Tibial artery (tissue), 4 donors: ENCODE results near the gene MCOLN3.

Experiments used
- DNase-seq, 2 donors: peaks; one replicate each; pipeline ENCODE4 v3.0.0-alpha.2; 2019
- H3K27ac ChIP-seq, 2 donors: fragments of 200-600 bp; sonication (generic) in 1 of 2; 1 replicate in 1 of 2; 2 replicates in 1 of 2; pipeline ENCODE4 v1.5.1; 2018 to 2019; ENCODE audit warnings: mild to moderate bottlenecking in 1 of 2
- H3K27me3 ChIP-seq, 2 donors: fragments of 200-600 bp; sonication (generic) in 1 of 2; one replicate each; pipeline versions ENCODE4 v1.5.1 to v1.6.0; 2016 to 2019
- H3K36me3 ChIP-seq, 3 donors: fragments of 200-600 bp; sonication (generic) in 2 of 3; one replicate each; pipeline ENCODE4 v1.5.1; 2016 to 2019; ENCODE audit warnings: mild to moderate bottlenecking in 2 of 3
- H3K4me1 ChIP-seq, 4 donors: fragments of 200-600 bp; sonication (generic) in 2 of 4; 1 replicate in 3 of 4; 2 replicates in 1 of 4; pipeline ENCODE4 v1.5.1; 2016 to 2019
- H3K4me3 ChIP-seq, 2 donors: fragments of 200-600 bp; sonication (generic) in 1 of 2; 1 replicate in 1 of 2; 2 replicates in 1 of 2; pipeline ENCODE4 v1.5.1; 2018 to 2019; ENCODE audit warnings: mild to moderate bottlenecking in 2 of 2
- H3K9me3 ChIP-seq, 3 donors: fragments of 200-600 bp; sonication (generic) in 1 of 3; one replicate each; pipeline ENCODE4 v1.5.1; 2016 to 2019
- CTCF ChIP-seq, 2 experiments: fragments of 200-600 bp in 1 of 2; fragments of 450-650 bp in 1 of 2; IDR thresholded peaks; one replicate each; pipeline ENCODE4 v1.5.1; 2017 to 2019; ENCODE audit warnings: antibody characterized with exemption in 2 of 2, mild to moderate bottlenecking in 1 of 2, moderate library complexity in 1 of 2
- intact Hi-C: fragments of 100-400 bp; cut with DNase I; formaldehyde crosslinking; loops from one replicate; pipeline ENCODE4 v1.15.0; 2023; ENCODE audit warnings: low total_unique reads

The MCOLN3 gene

GRCh38 chr1:85088408-85088784, 40.1 kb upstream of the MCOLN3 start:
- H3K4me3 ChIP-seq, result no peak overlapping the region
- no peak for DNase-seq
- intact Hi-C loops, result no loop called here

GRCh38 chr1:85087659-85088407, 39.5 kb upstream of the MCOLN3 start:
- TF ChIP-seq CTCF (IDR thresholded peaks at IDR 0.05), result no peak
- no peaks in the 10 kb centered on the region for H3K36me3 ChIP-seq
- no peak overlapping the region for H3K27ac ChIP-seq
- no peak for DNase-seq
- no peaks in the 10 kb centered on the region for H3K4me1 ChIP-seq
- no peak overlapping the region for H3K4me3 ChIP-seq
- intact Hi-C loops, result no loop called here
- H3K9me3 ChIP-seq, result no peaks in the 10 kb centered on the region
- H3K27me3 ChIP-seq, result no peaks in the 10 kb centered on the region

More at GRCh38 chr1:85088408-85088784, 40.1 kb upstream of the MCOLN3 start:
- no peak for TF ChIP-seq CTCF (IDR thresholded peaks at IDR 0.05)
- H3K36me3 ChIP-seq, result no peaks in the 10 kb centered on the region
- H3K4me1 ChIP-seq, result no peaks in the 10 kb centered on the region
- H3K9me3 ChIP-seq, result no peaks in the 10 kb centered on the region
- no peak overlapping the region for H3K27ac ChIP-seq
- no peaks in the 10 kb centered on the region for H3K27me3 ChIP-seq

- no peaks in the 10 kb centered on the region for H3K9me3 ChIP-seq
- no peaks in the 10 kb centered on the region for H3K36me3 ChIP-seq
- intact Hi-C loops, result no loop called here
- H3K27me3 ChIP-seq, result no peaks in the 10 kb centered on the region
- no peak for DNase-seq
- no peaks in the 10 kb centered on the region for H3K4me1 ChIP-seq
- no peak overlapping the region for H3K4me3 ChIP-seq
- no peak overlapping the region for H3K27ac ChIP-seq
- TF ChIP-seq CTCF (IDR thresholded peaks at IDR 0.05), result no peak
Observed at GRCh38 chr1:85085417-85085816, 37.1 kb upstream of the MCOLN3 start.

- TF ChIP-seq CTCF (IDR thresholded peaks at IDR 0.05), result peak in 1 of 2 experiments; percentile 19
- no peak overlapping the region for H3K27ac ChIP-seq
- H3K4me3 ChIP-seq, result no peak overlapping the region
- intact Hi-C loops, result no loop called here
- DNase-seq, result no peak
- peaks cover 0 to 4% (median 0%) of the 10 kb centered on the region in 3 donors for H3K9me3 ChIP-seq
- no peaks in the 10 kb centered on the region for H3K27me3 ChIP-seq
- no peaks in the 10 kb centered on the region for H3K36me3 ChIP-seq
- H3K4me1 ChIP-seq, result no peaks in the 10 kb centered on the region
Observed at GRCh38 chr1:85078903-85079302, 30.6 kb upstream of the MCOLN3 start.

- no peak for TF ChIP-seq CTCF (IDR thresholded peaks at IDR 0.05)
- Histone ChIP-seq H3K27ac (no peak overlapping the region), H3K4me3 (no peak overlapping the region), H3K27me3 (no peaks in the 10 kb centered on the region), H3K9me3 (peaks cover 0 to 4% (median 0%) of the 10 kb centered on the region in 3 donors), H3K4me1 (no peaks in the 10 kb centered on the region), H3K36me3 (no peaks in the 10 kb centered on the region)
- intact Hi-C loops, result no loop called here
- no peak for DNase-seq
Observed at GRCh38 chr1:85074365-85074964, 26.2 kb upstream of the MCOLN3 start.
